Right lobe of liver (tissue), 6 donors: ENCODE results near the gene GRIN3B. TPM values are rescaled to one million over a fixed set of nuclear protein-coding genes. Genes with fewer than 3 reads are reported as not detected.

Experiments used
- ATAC-seq, 4 donors: fragments of 200-7000 bp; cut with Tn5 transposase; one replicate each; pipeline ENCODE4 v1.9.1; 2020; ENCODE audit warnings: mild to moderate bottlenecking in 4 of 4, moderate library complexity in 4 of 4
- DNase-seq, 3 donors: peaks; one replicate each; pipeline ENCODE4 v3.0.0-alpha.2; 2020
- H3K27ac ChIP-seq, 3 donors: fragments of 200-600 bp; one replicate each; pipeline ENCODE4 v1.8.0; 2022
- H3K27me3 ChIP-seq, 2 donors: fragments of 200-600 bp; one replicate each; pipeline ENCODE4 v1.8.0; 2022
- H3K36me3 ChIP-seq, 4 donors: fragments of 200-600 bp; sonication (generic) in 1 of 4; one replicate each; pipeline versions ENCODE4 v1.5.1 to v1.8.0; 2017 to 2022; ENCODE audit warnings: control low read depth in 1 of 4
- H3K4me1 ChIP-seq, 4 donors: fragments of 200-600 bp; sonication (generic) in 1 of 4; one replicate each; pipeline versions ENCODE4 v1.5.1 to v1.8.0; 2017 to 2022; ENCODE audit warnings: control low read depth in 1 of 4
- H3K4me3 ChIP-seq, 3 donors: fragments of 200-600 bp; one replicate each; pipeline ENCODE4 v1.8.0; 2022
- H3K9me3 ChIP-seq, 4 donors: fragments of 200-600 bp; sonication (generic) in 1 of 4; one replicate each; pipeline versions ENCODE4 v1.5.1 to v1.8.0; 2017 to 2022; ENCODE audit warnings: control low read depth in 1 of 4
- CTCF ChIP-seq, 4 donors: fragments of 200-600 bp in 3 of 4; fragments of 450-650 bp in 1 of 4; IDR thresholded peaks; one replicate each; pipeline versions ENCODE4 v1.5.1 to v1.8.0; 2016 to 2022; ENCODE audit warnings: antibody characterized with exemption in 4 of 4, mild to moderate bottlenecking in 2 of 4
- POLR2A ChIP-seq: fragments of 450-650 bp; IDR thresholded peaks from one replicate; pipeline ENCODE4 v1.6.1; 2017; ENCODE audit warnings: antibody characterized with exemption, mild to moderate bottlenecking
- whole genome bisulfite sequencing: methylation state at CpG from one replicate; pipeline ENCODE4 v1.1.6; 2018; ENCODE audit warnings: low coverage, low lambda C conversion rate; ENCODE audit not compliant: insufficient coverage; ENCODE audit errors: missing lambda C conversion rate; 5-methylcytosine and 5-hydroxymethylcytosine counted together
- intact Hi-C, 2 donors: fragments of 100-400 bp; cut with DNase I; formaldehyde crosslinking; loops; one replicate each; pipeline versions ENCODE4 v1.11.2 to v1.14.1; 2022
- long read RNA-seq: library from polyadenylated mRNA; unstranded; transcript quantifications from one replicate; pipeline ENCODE4 v2.0.0, GENCODE V29; 2019
- total RNA-seq, 6 experiments: library from RNA; depleted of rRNA in 2 of 6; stranded (reverse); fragments of >200 nt in 2 of 6; fragmentation: NEBNext Ultra II Directional in 3 of 6; extraction: Animal tissue kit (Norgen Biotek cat#: 25700) in 3 of 6; gene quantifications; one replicate each; pipeline versions ENCODE4 v1.1.0 to v1.2.4, GENCODE V29; 2016 to 2023
- donor health status: DM: no; HTN: yes; CAD: no.
- donor health status: DM: no; HTN: no; CAD: no.
- donor health status: DM: no; HTN: no; CAD: no.
- donor health status: DM: no; HTN: yes; CAD: no.
- donor health status: DM: no; HTN: yes; CAD: no.

GRIN3B gene
- total RNA-seq = under 1 TPM in 1 of 6 experiments, not detected in 5; 0.06 TPM
- long read RNA-seq = 0 reads

DNA sequence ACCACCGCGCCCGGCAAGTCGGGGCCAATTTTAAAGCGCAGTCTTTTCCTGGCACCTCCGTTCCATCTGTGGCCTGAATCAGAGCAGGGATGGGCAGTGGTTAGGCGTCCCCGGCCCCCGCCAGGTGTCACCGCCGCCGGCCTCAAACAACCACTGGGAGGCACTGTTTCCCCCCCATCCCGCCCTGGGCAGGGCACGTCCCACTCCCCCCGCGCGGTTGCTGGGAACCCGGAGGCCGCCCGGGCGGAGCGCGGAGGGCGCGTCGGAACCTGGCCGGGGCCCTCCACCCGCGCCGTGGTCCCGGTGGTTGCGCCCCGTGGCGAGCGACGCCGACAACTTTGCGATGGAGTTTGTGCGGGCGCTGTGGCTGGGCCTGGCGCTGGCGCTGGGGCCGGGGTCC is at the start of gene GRIN3B:
GRIN3B (plus strand) TSS at position 325 of the 400 bp plus-strand sequence; CDS start at position 344, 19 bp downstream.
- Histone ChIP-seq H3K4me3 (no peak within 1 kb of the TSS), H3K27me3 (peaks cover 0 to 16% of the 10 kb centered on the region in 2 donors), H3K9me3 (no peaks in the 10 kb centered on the region), H3K36me3 (no peaks in the 10 kb centered on the region), H3K4me1 (peaks cover 0 to 16% (median 3%) of the 10 kb centered on the region in 4 donors), H3K27ac (no peak within 1 kb of the TSS)
- WGBS = 3% methylated on average over 31 of the region's 43 CpGs
- intact Hi-C loops = no loop called here
- ATAC-seq = peak in 2 of 4 donors; percentile 23 to 24
- DNase-seq = no peak
- TF ChIP-seq POLR2A (no peak), CTCF (IDR thresholded peaks at IDR 0.05) (peak; percentile 26 to 41 (median 32))

GRCh38 chr19:952049-952679 is 48.1 kb upstream of the GRIN3B start:
- TF ChIP-seq POLR2A (no peak), CTCF (IDR thresholded peaks at IDR 0.05) (no peak)
- H3K36me3 ChIP-seq = no peaks in the 10 kb centered on the region
- intact Hi-C loops = no loop called here
- WGBS = 63% methylated on average over 9 of the region's 14 CpGs
- no peaks in the 10 kb centered on the region for H3K27me3 ChIP-seq
- no peak for ATAC-seq
- no peaks in the 10 kb centered on the region for H3K4me1 ChIP-seq
- no peak overlapping the region for H3K27ac ChIP-seq
- H3K4me3 ChIP-seq = no peak overlapping the region
- no peak for DNase-seq
- H3K9me3 ChIP-seq = no peaks in the 10 kb centered on the region

DNA sequence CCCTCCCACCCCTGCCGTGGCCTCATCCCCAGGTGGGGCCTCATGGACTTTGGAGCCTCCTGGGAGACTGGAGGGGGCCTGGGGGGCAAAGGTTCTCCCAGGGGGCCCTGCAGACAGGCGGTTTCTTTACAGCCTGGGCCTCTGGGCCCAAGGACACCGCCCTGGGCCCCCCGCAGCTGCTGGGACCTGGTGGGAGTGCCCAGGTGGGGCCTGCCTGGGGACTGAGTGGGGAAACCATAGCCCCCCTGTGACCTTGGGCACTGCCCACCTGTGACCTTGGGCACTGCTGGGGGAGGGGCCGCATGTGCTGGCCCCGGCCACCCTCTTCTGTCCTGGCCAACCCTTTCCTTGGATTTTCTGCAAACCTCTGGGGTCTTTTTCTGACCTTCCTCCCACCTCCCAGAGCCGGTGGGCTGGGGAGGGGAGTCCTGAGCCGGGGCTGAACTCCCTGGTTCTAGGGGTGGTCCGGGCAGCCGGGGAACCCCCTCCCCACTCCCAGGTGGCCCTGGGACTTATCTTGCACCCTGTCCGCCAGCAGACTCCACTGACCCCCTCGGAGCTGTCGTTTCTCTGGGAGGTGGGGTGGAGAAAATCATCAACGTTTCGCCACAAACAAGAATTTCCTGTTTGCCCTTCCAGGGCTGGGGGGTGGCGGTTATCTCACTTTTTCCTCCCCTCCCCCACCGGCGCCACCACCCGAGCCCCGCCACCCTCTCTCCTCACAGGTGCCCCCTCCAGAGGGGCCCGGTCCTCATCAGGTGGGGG is 47.4 kb upstream of the GRIN3B start:
- TF ChIP-seq POLR2A = no peak
- TF ChIP-seq CTCF (IDR thresholded peaks at IDR 0.05) = no peak
- no peaks in the 10 kb centered on the region for H3K4me1 ChIP-seq
- intact Hi-C loops = no loop called here
- WGBS = 7% methylated on average over 3 of the region's 21 CpGs
- no peak overlapping the region for H3K27ac ChIP-seq
- no peaks in the 10 kb centered on the region for H3K9me3 ChIP-seq
- ATAC-seq = no peak
- no peaks in the 10 kb centered on the region for H3K36me3 ChIP-seq
- H3K27me3 ChIP-seq = no peaks in the 10 kb centered on the region
- H3K4me3 ChIP-seq = no peak overlapping the region
- DNase-seq = no peak

DNA sequence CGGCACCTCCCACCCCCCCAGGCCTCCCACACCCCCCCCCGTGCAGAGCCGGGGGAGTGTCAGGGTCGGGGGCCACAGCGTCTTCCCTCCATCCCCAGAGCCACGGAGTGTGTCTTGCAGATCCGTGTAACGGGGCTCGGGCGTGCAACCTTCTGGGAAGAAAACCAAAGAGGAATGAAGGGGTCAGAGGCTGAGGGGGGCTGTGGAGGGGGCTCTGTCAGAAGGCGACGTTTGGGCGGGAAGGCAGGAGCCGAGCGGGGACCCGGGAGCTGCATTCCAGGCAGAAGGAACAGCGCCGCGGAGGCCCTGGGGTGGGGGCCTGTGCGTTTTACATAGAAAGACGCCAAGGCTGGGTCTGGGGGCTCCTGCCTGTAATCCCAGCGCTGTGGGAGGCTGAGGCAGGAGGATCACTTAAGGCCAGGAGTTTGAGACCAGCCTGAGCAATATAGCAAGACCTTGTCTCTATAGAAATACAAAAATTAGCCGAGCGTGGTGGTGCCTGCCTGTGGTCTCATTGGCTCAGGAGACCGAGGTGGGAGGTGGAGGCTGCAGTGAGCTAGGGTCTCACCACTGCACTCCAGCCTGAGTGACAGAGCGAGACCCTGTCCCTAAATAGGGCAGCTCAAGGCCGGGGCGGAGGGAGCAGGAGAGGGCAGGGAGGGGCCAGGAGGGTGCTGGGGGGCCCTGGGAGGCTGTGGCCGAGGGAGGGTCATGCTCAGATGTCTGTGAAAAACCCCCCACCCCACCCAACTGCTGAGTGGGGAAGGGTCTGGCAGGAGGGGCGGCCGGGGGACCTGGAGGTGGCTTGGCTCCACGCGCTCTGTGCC is 46.6 kb upstream of the GRIN3B start:
- no peak overlapping the region for H3K4me3 ChIP-seq
- no peaks in the 10 kb centered on the region for H3K9me3 ChIP-seq
- TF ChIP-seq CTCF (IDR thresholded peaks at IDR 0.05) (no peak), POLR2A (no peak)
- no peaks in the 10 kb centered on the region for H3K36me3 ChIP-seq
- DNase-seq (peak in 1 of 3 donors; percentile 43), ATAC-seq (no peak)
- H3K4me1 ChIP-seq = no peaks in the 10 kb centered on the region
- no peak overlapping the region for H3K27ac ChIP-seq
- WGBS = 54% methylated on average over 22 of the region's 33 CpGs
- H3K27me3 ChIP-seq = no peaks in the 10 kb centered on the region
- intact Hi-C loops = no loop called here
